GM19193 (cell line): ENCODE measurements around the gene PRRT1B.

Source experiments
- POLR2A ChIP-seq: IDR thresholded peaks from 4 replicates; pipeline ENCODE4 v1.6.1; 2011; ENCODE audit not compliant: insufficient read depth, insufficient read length; ENCODE audit errors: extremely low read depth

The PRRT1B gene

GRCh38 chr9:131517761-131518190 is 27.5 kb upstream of the PRRT1B start:
- TF ChIP-seq POLR2A, result no peak

- TF ChIP-seq POLR2A, result no peak
These were observed 26.8 kb upstream of the PRRT1B start for GRCh38 chr9:131518553-131518952.

- TF ChIP-seq POLR2A, result no peak
These were observed 24.8 kb upstream of the PRRT1B start for GRCh38 chr9:131520503-131520902.

GRCh38 chr9:131521203-131521602 is 24.1 kb upstream of the PRRT1B start:
- TF ChIP-seq POLR2A, result no peak

GRCh38 chr9:131521822-131522221 is 23.5 kb upstream of the PRRT1B start:
- TF ChIP-seq POLR2A, result no peak

- TF ChIP-seq POLR2A, result no peak
These were observed 22.9 kb upstream of the PRRT1B start for GRCh38 chr9:131522257-131523085.

GRCh38 chr9:131523086-131523388 is 22.3 kb upstream of the PRRT1B start:
- TF ChIP-seq POLR2A, result no peak

- TF ChIP-seq POLR2A, result peak; percentile 5
These were observed 21.6 kb upstream of the PRRT1B start for GRCh38 chr9:131523451-131524435.

- TF ChIP-seq POLR2A, result no peak
These were observed 20.5 kb upstream of the PRRT1B start for GRCh38 chr9:131524665-131525315.

- TF ChIP-seq POLR2A, result no peak
These were observed 19.4 kb upstream of the PRRT1B start for GRCh38 chr9:131525643-131526565.

GRCh38 chr9:131528186-131528585 is 17.1 kb upstream of the PRRT1B start:
- no peak for TF ChIP-seq POLR2A

- TF ChIP-seq POLR2A, result no peak
These were observed 16.3 kb upstream of the PRRT1B start for GRCh38 chr9:131528886-131529505.
